CD14-positive monocyte (primary cell): ENCODE data around the gene DNAH2. TPM values are rescaled to one million over a fixed set of nuclear protein-coding genes. Genes with fewer than 3 reads are reported as not detected.

Experiments used
- DNase-seq, 3 donors: peaks; one replicate each; pipeline ENCODE4 v3.0.0-alpha.2; 2011 to 2022
- H2AFZ ChIP-seq: 2 replicates; pipeline ENCODE4 v1.6.0; 2012; ENCODE audit warnings: mild to moderate bottlenecking, low read depth, low read length, inconsistent platforms; ENCODE audit not compliant: insufficient read depth, poor library complexity, severe bottlenecking
- H3K27ac ChIP-seq, 2 donors: 1 replicate in 1 of 2; 2 replicates in 1 of 2; pipeline ENCODE4 v1.5.1; 2012 to 2013; ENCODE audit warnings: low read length in 2 of 2, control low read depth in 1 of 2, inconsistent platforms in 1 of 2, low read depth in 1 of 2, mild to moderate bottlenecking in 1 of 2
- H3K27me3 ChIP-seq, 2 donors: one replicate each; pipeline versions ENCODE4 v1.6.0 to v1.6.1; 2011 to 2013; ENCODE audit warnings: low read length in 2 of 2; ENCODE audit not compliant: control insufficient read depth in 2 of 2, insufficient read depth in 2 of 2
- H3K36me3 ChIP-seq, 2 donors: replicated peaks in 1 of 2; 1 replicate in 1 of 2; 2 replicates in 1 of 2; pipeline versions ENCODE4 v1.5.1 to v1.6.1; 2012 to 2013; ENCODE audit warnings: low read length in 2 of 2, control low read depth in 1 of 2, inconsistent platforms in 1 of 2, mild to moderate bottlenecking in 1 of 2; ENCODE audit not compliant: insufficient read depth in 2 of 2, control insufficient read depth in 1 of 2
- H3K4me1 ChIP-seq, 2 donors: 1 replicate in 1 of 2; 2 replicates in 1 of 2; pipeline versions ENCODE4 v1.5.1 to v1.6.1; 2012 to 2013; ENCODE audit warnings: low read length in 2 of 2, control low read depth in 1 of 2, inconsistent platforms in 1 of 2, mild to moderate bottlenecking in 1 of 2, moderate library complexity in 1 of 2; ENCODE audit not compliant: insufficient read depth in 2 of 2, control insufficient read depth in 1 of 2
- H3K4me2 ChIP-seq: replicated peaks from 2 replicates; pipeline ENCODE3; 2012; ENCODE audit warnings: low read length, moderate library complexity, mild to moderate bottlenecking; ENCODE audit not compliant: poor library complexity, severe bottlenecking; ENCODE audit errors: extremely low read depth
- H3K4me3 ChIP-seq, 3 experiments: fragments of 200-600 bp in 1 of 3; sonication (generic) in 1 of 3; replicated peaks in 1 of 3; 1 replicate in 2 of 3; 2 replicates in 1 of 3; pipeline ENCODE4 v1.5.1; 2011 to 2013; ENCODE audit warnings: low read length in 3 of 3, mild to moderate bottlenecking in 3 of 3, control low read depth in 2 of 3, low read depth in 2 of 3, inconsistent platforms in 1 of 3, moderate library complexity in 1 of 3
- H3K79me2 ChIP-seq: 2 replicates; pipeline ENCODE4 v1.6.0; 2012; ENCODE audit warnings: mild to moderate bottlenecking, control low read depth, inconsistent platforms, low read length, moderate library complexity; ENCODE audit not compliant: insufficient read depth
- H3K9ac ChIP-seq: 2 replicates; pipeline ENCODE4 v1.6.0; 2017; ENCODE audit warnings: low read length, mild to moderate bottlenecking; ENCODE audit not compliant: insufficient read depth, poor library complexity, severe bottlenecking
- H3K9me3 ChIP-seq, 2 donors: replicated peaks in 1 of 2; 1 replicate in 1 of 2; 2 replicates in 1 of 2; pipeline versions ENCODE4 v1.5.1 to v1.6.1; 2012 to 2013; ENCODE audit warnings: low read length in 2 of 2, control low read depth in 1 of 2; ENCODE audit not compliant: control insufficient read depth in 1 of 2, insufficient read depth in 1 of 2
- H4K20me1 ChIP-seq: 2 replicates; pipeline ENCODE4 v1.6.0; 2012; ENCODE audit warnings: mild to moderate bottlenecking, low read length, control low read depth, moderate library complexity; ENCODE audit not compliant: insufficient read depth
- H3K27ac Mint-ChIP-seq, 7 donors: one replicate each; pipeline ENCODE4 v1.8.0; 2020; ENCODE audit warnings: mild to moderate bottlenecking in 7 of 7, mixed read lengths in 7 of 7, moderate library complexity in 6 of 7, inconsistent platforms in 2 of 7
- H3K27me3 Mint-ChIP-seq, 3 donors: one replicate each; pipeline ENCODE4 v1.8.0; 2021 to 2022; ENCODE audit warnings: low read depth in 3 of 3, mild to moderate bottlenecking in 3 of 3, mixed read lengths in 3 of 3, moderate library complexity in 3 of 3, inconsistent platforms in 1 of 3
- H3K36me3 Mint-ChIP-seq, 2 donors: one replicate each; pipeline ENCODE4 v1.8.0; 2020; ENCODE audit warnings: mixed read lengths in 2 of 2, inconsistent platforms in 1 of 2, mild to moderate bottlenecking in 1 of 2
- H3K4me1 Mint-ChIP-seq: one replicate; pipeline ENCODE4 v1.8.0; 2020; ENCODE audit warnings: mild to moderate bottlenecking, mixed read lengths
- H3K4me3 Mint-ChIP-seq, 2 donors: one replicate each; pipeline ENCODE4 v1.8.0; 2020; ENCODE audit warnings: mild to moderate bottlenecking in 2 of 2, mixed read lengths in 2 of 2, moderate library complexity in 1 of 2
- H3K9me3 Mint-ChIP-seq, 7 donors: one replicate each; pipeline ENCODE4 v1.8.0; 2020 to 2022; ENCODE audit warnings: mixed read lengths in 7 of 7, mild to moderate bottlenecking in 6 of 7, moderate library complexity in 6 of 7, inconsistent platforms in 2 of 7
- WGBS: methylation state at CpG from one replicate; pipeline ENCODE4 v1.1.5; 2013; ENCODE audit warnings: missing lambda C conversion rate; ENCODE audit not compliant: insufficient coverage; 5-methylcytosine and 5-hydroxymethylcytosine counted together
- intact Hi-C, 2 donors: fragments of 100-400 bp; cut with micrococcal nuclease; formaldehyde crosslinking; loops; one replicate each; pipeline versions ENCODE4 v1.15.0 to v1.15.1; 2023
- polyA plus RNA-seq, 3 donors: library from polyadenylated mRNA; depleted of rRNA in 1 of 3; unstranded in 2 of 3; stranded (reverse) in 1 of 3; fragments of 300-500 nt in 2 of 3; fragments of >200 nt in 1 of 3; fragmentation: Illumina TruSeq in 2 of 3; gene quantifications; 1 replicate in 2 of 3; 2 replicates in 1 of 3; pipeline ENCODE4 v1.2.3, GENCODE V29; 2012 to 2021
- TF ChIP-seq, protein P1 (sequence below): fragments of 200-600 bp; IDR thresholded peaks from one replicate; pipeline ENCODE4 v1.8.0; 2022; ENCODE audit warnings: antibody characterized with exemption, mild to moderate bottlenecking

DNAH2 gene
- polyA plus RNA-seq, 3 donors: 0.03 to 0.15 TPM; not detected in 1

- Mint-ChIP-seq H3K4me1 (peaks cover 9% of the 10 kb centered on the region), H3K4me3 (peak within 1 kb of the TSS in 1 of 2 donors; percentile 76), H3K36me3 (peaks cover 40 to 46% of the 10 kb centered on the region in 2 donors), H3K9me3 (peaks cover 0 to 11% (median 6%) of the 10 kb centered on the region in 7 donors), H3K27ac (peak within 1 kb of the TSS in 5 of 7 donors; percentile 2 to 72 (median 46)), H3K27me3 (peaks cover 49 to 58% (median 49%) of the 10 kb centered on the region in 3 donors)
- Histone ChIP-seq H3K4me1 (peaks cover 0 to 9% of the 10 kb centered on the region in 2 donors), H3K79me2 (no peaks in the 10 kb centered on the region), H3K27me3 (peaks cover 25 to 45% of the 10 kb centered on the region in 2 donors), H4K20me1 (no peaks in the 10 kb centered on the region), H3K9me3 (peaks cover 0 to 12% of the 10 kb centered on the region in 2 donors), H3K27ac (no peak within 1 kb of the TSS), H2AFZ (no peak within 1 kb of the TSS), H3K36me3 (peaks cover 7 to 29% of the 10 kb centered on the region in 2 donors), H3K9ac (no peak within 1 kb of the TSS), H3K4me3 (no peak within 1 kb of the TSS), H3K4me2 (peak within 1 kb of the TSS; percentile 34)
- WGBS: 4% methylated on average over 27 of the region's 45 CpGs
- DNase-seq: peak in 1 of 3 donors; percentile 3
- intact Hi-C loops: no loop called here
- TF ChIP-seq, protein P1, sequence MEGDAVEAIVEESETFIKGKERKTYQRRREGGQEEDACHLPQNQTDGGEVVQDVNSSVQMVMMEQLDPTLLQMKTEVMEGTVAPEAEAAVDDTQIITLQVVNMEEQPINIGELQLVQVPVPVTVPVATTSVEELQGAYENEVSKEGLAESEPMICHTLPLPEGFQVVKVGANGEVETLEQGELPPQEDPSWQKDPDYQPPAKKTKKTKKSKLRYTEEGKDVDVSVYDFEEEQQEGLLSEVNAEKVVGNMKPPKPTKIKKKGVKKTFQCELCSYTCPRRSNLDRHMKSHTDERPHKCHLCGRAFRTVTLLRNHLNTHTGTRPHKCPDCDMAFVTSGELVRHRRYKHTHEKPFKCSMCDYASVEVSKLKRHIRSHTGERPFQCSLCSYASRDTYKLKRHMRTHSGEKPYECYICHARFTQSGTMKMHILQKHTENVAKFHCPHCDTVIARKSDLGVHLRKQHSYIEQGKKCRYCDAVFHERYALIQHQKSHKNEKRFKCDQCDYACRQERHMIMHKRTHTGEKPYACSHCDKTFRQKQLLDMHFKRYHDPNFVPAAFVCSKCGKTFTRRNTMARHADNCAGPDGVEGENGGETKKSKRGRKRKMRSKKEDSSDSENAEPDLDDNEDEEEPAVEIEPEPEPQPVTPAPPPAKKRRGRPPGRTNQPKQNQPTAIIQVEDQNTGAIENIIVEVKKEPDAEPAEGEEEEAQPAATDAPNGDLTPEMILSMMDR: no peak
Observed at GRCh38 chr17:7704601-7705268, 12.8 kb upstream of the DNAH2 start, which contains the start of gene EFNB3. TSS of gene EFNB3 (plus strand) at chr17:7705202. CDS start at chr17:7705599, 397 bp downstream.

DNA sequence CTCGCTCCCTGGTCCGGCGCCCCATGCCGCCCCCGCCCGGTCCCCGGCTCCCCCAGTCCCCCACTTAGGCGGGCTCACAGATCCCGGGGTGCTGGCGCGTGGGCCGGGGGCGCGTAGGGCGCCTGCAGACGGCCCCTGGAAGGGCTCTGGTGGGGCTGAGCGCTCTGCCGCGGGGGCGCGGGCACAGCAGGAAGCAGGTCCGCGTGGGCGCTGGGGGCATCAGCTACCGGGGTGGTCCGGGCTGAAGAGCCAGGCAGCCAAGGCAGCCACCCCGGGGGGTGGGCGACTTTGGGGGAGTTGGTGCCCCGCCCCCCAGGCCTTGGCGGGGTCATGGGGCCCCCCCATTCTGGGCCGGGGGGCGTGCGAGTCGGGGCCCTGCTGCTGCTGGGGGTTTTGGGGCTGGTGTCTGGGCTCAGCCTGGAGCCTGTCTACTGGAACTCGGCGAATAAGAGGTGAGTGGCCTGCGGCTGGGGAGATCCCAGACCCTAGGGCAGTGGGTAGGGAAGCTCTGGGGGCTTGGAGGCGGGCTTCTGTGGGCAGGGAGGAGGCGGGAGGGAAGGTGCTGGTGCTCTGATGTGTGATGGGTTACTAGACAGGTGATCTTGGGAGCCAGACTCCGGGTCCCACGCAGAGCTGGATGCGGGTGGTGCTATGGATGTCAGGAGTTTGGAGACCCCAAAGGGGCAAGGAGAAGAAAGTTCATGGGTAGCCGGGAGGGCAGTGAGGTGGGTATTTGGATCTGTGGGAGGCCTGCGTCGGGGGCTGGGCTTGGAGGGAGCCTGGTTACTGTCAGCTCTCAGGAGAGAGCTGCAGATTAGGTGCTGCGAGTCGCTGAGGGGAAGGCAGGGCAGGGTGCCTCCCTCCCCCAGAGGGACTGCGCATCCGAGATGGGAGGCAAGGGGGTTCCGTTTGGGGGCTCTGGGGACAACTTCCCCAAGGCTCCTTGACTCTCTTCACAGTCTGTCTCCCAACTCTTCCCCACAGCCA lies 12.0 kb upstream of the DNAH2 start:
- Mint-ChIP-seq H3K4me1 (peaks cover 17% of the 10 kb centered on the region), H3K4me3 (peak overlapping the region in 1 of 2 donors; percentile 70), H3K27me3 (peaks cover 49 to 63% (median 49%) of the 10 kb centered on the region in 3 donors), H3K27ac (peak overlapping the region in 2 of 7 donors; percentile 46 to 72), H3K9me3 (peaks cover 0 to 14% (median 6%) of the 10 kb centered on the region in 7 donors), H3K36me3 (peaks cover 35 to 42% of the 10 kb centered on the region in 2 donors)
- no peak overlapping the region for H2AFZ ChIP-seq
- H3K79me2 ChIP-seq: no peaks in the 10 kb centered on the region
- WGBS: 6% methylated on average over 48 of the region's 50 CpGs
- H3K27me3 ChIP-seq: peaks cover 25 to 45% of the 10 kb centered on the region in 2 donors
- TF ChIP-seq, protein P1: no peak
- H3K9ac ChIP-seq: no peak overlapping the region
- no peak overlapping the region for H3K4me3 ChIP-seq
- no peaks in the 10 kb centered on the region for H4K20me1 ChIP-seq
- peak overlapping the region; percentile 34 for H3K4me2 ChIP-seq
- DNase-seq: peak in 1 of 3 donors; percentile 5
- peaks cover 0 to 12% of the 10 kb centered on the region in 2 donors for H3K9me3 ChIP-seq
- no peak overlapping the region for H3K27ac ChIP-seq
- H3K4me1 ChIP-seq: peaks cover 5 to 17% of the 10 kb centered on the region in 2 donors
- intact Hi-C loops: no loop called here
- H3K36me3 ChIP-seq: peaks cover 7 to 27% of the 10 kb centered on the region in 2 donors
